SIG-M5 treated with dmso at 0.1 percent for 504 hours (cell line): ENCODE data around the gene TTF2.

Experiments
- DNase-seq: peaks from one replicate; lab custom pipeline; 2025; ENCODE audit not compliant: unreplicated experiment; lab: John Stamatoyannopoulos, UW

Gene TTF2

GRCh38 chr1:117045644-117046043 lies 14.5 kb upstream of the TTF2 start:
- no peak for DNase-seq

- DNase-seq = no peak
Measured at GRCh38 chr1:117046781-117047180, 13.3 kb upstream of the TTF2 start.

DNA sequence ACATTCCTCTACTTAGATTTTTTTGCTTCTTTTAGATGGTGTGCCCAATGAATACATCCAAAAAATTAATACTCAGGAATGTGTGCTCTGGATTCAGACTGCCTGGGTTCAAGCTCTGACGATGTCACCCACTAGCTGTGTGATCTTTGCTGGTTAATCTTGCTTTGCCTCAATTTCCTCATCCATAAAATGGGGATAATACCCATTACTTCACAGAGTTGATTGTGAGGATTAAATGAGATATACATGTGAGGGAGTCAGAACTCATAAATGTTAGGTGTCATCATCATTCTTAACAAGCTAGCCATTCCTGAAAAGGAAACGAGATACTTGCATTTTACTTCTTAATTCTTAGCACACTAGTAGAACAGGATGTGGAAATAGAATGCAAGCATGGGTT lies 12.9 kb upstream of the TTF2 start:
- DNase-seq = no peak

GRCh38 chr1:117049857-117050256 lies 10.3 kb upstream of the TTF2 start:
- DNase-seq = no peak

- peak; percentile 47 for DNase-seq
Measured at GRCh38 chr1:117051224-117052064, 8.7 kb upstream of the TTF2 start.

- DNase-seq = no peak
Measured at GRCh38 chr1:117054068-117054467, 6.1 kb upstream of the TTF2 start.

DNA sequence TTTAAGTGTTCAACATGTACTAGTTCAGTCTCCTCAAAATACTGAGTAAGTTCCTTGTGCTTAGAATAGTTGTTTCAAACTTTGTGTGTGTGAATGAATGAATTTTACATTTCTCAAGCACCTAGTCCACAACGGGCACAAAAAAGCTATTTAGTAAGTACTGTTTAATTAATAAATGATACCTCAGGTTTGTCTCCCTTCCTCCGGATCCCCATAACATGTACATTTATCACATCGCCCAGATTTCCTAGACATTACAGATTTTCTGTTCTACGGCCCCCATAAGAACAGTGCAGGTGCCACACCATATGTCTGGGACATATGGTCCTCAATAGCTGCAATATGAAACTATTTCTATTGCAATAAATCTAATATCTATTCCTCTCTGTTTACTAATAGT lies 1.3 kb upstream of the TTF2 start:
- no peak for DNase-seq

DNA sequence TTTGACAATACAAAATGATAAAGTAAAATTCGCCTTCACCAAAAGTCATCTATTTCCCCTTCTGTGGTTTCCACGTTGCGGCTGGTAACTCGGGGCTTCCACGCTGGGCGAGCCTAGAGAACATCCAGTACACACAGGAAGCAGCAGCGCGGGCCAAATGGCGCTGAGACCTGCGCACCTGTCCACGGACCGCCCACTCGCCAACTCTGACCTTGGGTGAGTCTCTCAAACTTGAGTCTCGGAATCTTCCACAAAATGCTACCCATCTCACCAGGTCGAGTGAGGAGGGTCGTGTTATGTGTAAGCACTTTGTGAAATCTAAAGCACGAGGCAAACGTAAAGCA lies 820 bp upstream of the TTF2 start:
- DNase-seq = peak; percentile 69

DNA sequence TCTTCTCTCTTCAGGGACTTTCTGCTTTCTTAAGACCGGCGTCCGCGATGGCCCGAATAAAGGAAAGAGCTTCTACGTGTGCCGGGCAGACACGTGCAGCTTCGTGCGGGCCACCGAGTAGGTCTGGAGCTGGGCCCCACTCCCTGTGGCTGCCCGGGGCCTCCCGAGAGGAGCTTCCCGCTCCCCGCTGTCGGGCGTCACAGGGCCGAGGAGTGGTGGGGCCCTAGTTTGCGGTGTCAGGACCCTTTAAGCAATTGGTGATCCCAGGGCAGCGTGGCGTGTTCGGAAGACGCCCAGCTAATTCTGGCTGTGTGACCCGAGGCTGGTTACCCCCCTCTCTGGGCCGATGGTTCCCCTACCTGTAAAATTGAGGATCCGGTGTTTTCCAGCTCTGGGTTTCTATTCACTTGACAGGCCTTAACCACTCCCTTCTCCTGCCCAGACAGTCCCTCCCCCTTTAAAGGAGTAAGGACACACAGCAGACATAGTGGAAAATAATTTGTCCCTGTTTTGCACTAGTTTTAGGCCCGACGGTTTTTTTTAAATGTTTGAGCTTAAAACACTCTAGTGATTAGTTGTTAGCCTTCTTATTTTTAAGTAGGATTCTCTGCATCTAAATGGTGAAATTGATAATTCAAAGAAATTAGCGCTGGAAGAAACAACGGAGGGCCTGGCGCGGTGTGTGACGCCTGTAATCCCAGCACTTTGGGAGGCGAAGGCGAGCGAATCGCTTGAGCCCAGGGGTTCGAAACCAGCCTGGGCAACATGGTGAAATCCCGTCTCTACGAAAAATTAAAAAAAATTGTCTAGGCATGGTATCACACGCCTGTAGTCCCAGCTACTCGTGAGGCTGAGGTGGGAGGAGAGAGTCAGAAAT lies 553 bp downstream of the TTF2 start:
- peak; percentile 40 for DNase-seq

GRCh38 chr1:117061986-117062415 lies 1.9 kb downstream of the TTF2 start:
- peak; percentile 39 for DNase-seq

DNA sequence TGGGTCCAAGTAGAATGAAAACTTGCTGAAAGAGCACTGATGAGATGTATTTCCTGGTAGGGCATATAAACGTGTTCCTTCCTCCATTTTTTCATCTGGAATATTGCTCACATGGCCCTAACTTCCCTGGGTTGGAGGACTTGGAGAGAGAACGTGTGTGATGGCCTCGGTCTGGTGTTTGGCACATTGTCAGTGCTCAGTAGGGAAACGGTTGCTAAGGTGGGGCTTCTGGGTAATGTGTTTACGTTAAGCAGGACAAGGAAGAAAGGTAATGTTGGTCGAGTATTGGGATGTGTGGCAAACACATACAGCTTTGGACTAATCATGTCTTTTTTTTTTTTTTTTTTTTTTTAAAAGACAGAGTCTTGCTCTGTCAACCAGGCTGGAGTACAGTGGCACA lies 6.2 kb downstream of the TTF2 start:
- DNase-seq = no peak

- DNase-seq = peak; percentile 31
Measured at GRCh38 chr1:117067533-117068370, 7.6 kb downstream of the TTF2 start.

GRCh38 chr1:117068580-117068979 lies 8.5 kb downstream of the TTF2 start:
- no peak for DNase-seq

- DNase-seq = no peak
Measured at GRCh38 chr1:117069220-117069844, 9.2 kb downstream of the TTF2 start.

DNA sequence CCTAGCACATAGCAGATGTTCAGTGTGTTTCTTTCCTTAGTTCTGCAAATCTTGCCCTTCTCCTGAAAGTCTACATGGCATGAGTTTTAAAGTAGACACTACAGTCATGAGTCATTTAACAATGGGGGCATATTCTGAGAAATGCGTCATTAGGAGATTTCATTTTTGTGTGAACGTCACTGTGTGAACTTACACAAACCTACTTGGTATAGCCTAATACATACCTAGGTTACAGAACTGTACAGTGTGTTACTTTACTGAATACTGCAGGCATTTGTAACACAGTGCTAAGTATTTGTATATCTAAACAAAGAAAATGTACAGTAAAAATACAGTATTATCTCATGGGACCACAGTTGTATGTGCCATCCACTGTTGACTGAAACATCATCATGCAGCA lies 10.0 kb downstream of the TTF2 start:
- DNase-seq = no peak

GRCh38 chr1:117076648-117077047 lies 16.5 kb downstream of the TTF2 start:
- no peak for DNase-seq

DNA sequence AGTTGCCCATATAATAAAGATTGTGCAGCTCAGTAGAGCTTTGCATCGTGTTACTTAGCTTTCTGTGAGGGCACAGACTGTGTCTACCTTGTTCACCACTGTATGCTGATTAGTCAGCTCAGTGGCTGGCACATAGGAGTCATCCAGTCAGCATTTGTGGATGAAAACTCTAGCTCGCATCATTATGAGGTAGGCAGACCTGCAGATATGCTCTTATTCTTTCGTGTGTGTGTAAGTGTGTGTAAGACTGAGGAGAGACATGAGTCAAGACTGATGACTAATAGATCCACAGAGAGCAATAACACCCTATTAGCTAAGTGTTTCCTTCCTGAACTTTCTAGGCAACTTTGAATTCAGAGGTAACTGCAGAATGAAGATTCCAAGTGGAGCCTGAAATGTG lies 17.1 kb downstream of the TTF2 start:
- DNase-seq = peak; percentile 4

DNA sequence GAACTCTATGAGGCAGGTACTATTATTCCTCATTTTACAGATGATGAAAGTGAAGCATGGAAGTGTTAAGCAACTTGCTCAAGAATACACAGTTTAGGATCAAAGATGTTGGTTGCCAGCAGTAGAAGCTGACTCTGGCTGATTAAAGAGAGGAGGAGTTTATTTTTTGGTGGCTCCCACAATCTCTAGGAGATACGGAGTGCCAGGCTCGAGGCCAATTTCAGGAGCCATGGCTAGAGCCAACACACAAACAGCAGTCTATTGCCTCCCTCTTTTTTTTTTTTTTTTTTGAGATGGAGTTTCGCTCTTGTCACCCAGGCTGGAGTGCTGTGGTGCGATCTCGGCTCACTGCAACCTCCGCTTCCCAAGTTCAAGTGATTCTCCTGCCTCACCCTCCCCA lies 19.6 kb downstream of the TTF2 start:
- DNase-seq = no peak

GRCh38 chr1:117084231-117084630 lies 24.1 kb downstream of the TTF2 start:
- no peak for DNase-seq

DNA sequence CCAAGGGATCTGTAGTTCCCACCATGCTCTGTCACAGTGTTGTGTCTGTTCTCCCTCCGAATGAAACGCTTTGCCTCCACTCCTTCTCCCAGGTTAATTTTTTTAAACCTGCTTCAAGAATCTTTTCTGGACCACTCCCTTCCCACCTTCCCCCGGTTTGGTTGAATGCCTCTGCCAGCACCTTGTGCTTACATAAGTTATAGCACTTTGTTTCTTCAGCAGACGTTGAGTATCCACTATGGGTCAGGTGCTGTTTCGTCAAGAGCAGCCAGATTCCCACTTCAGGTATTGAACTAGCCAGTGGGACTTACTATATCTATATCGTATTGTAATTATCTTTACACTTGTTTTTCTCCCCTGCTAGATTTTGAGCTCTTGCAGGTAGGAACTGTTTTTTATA lies 27.6 kb downstream of the TTF2 start:
- DNase-seq = no peak

- no peak for DNase-seq
Measured at GRCh38 chr1:117089996-117090395, 29.9 kb downstream of the TTF2 start.
